Right atrium auricular region (tissue), 2 donors: ENCODE results near the gene ZFYVE19. TPM values are rescaled to one million over a fixed set of nuclear protein-coding genes. Genes with fewer than 3 reads are reported as not detected.

Source experiments
- DNase-seq: peaks from one replicate; pipeline ENCODE4 v3.0.0-alpha.2; 2019; ENCODE audit warnings: low spot score
- H3K27ac ChIP-seq, 2 donors: fragments of 200-600 bp; sonication (generic); 1 replicate in 1 of 2; 2 replicates in 1 of 2; pipeline ENCODE4 v1.5.1; 2016 to 2019
- H3K27me3 ChIP-seq, 2 donors: fragments of 200-600 bp; sonication (generic); one replicate each; pipeline versions ENCODE4 v1.5.1 to v1.6.0; 2017 to 2019
- H3K36me3 ChIP-seq: fragments of 200-600 bp; sonication (generic); one replicate; pipeline ENCODE4 v1.5.1; 2016
- H3K4me1 ChIP-seq, 2 donors: fragments of 200-600 bp; sonication (generic); one replicate each; pipeline versions ENCODE4 v1.5.1 to v1.6.0; 2017 to 2019
- H3K4me3 ChIP-seq, 2 donors: fragments of 200-600 bp; sonication (generic); 1 replicate in 1 of 2; 2 replicates in 1 of 2; pipeline ENCODE4 v1.5.1; 2017 to 2019; ENCODE audit warnings: mild to moderate bottlenecking in 1 of 2, moderate library complexity in 1 of 2
- H3K9me3 ChIP-seq, 2 donors: fragments of 200-600 bp; sonication (generic); one replicate each; pipeline ENCODE4 v1.5.1; 2019
- CTCF ChIP-seq, 2 donors: fragments of 200-600 bp; sonication (generic); IDR thresholded peaks; one replicate each; pipeline ENCODE4 v1.5.1; 2019; ENCODE audit warnings: antibody characterized with exemption in 2 of 2
- total RNA-seq, 2 donors: library from RNA; depleted of rRNA; stranded (reverse); fragments of >200 nt; gene quantifications; one replicate each; pipeline ENCODE4 v1.1.0, GENCODE V29; 2016

Gene ZFYVE19
- total RNA-seq, 2 donors from 2014 or later, result 10.1 to 14.8 TPM

GRCh38 chr15:40843261-40843884 is 36.5 kb downstream of the ZFYVE19 start:
- Histone ChIP-seq H3K27ac (no peak overlapping the region), H3K36me3 (no peaks in the 10 kb centered on the region), H3K9me3 (no peaks in the 10 kb centered on the region), H3K27me3 (peaks cover 0 to 6% of the 10 kb centered on the region in 2 donors), H3K4me3 (peak overlapping the region; percentile 27 to 48), H3K4me1 (peaks cover 0 to 19% of the 10 kb centered on the region in 2 donors)
- TF ChIP-seq CTCF (IDR thresholded peaks at IDR 0.05), result no peak
- DNase-seq, result no peak

- Histone ChIP-seq H3K27ac (no peak within 1 kb of the TSS), H3K4me1 (peaks cover 0 to 19% of the 10 kb centered on the region in 2 donors), H3K4me3 (peak within 1 kb of the TSS; percentile 27 to 48), H3K36me3 (no peaks in the 10 kb centered on the region), H3K27me3 (peaks cover 0 to 6% of the 10 kb centered on the region in 2 donors), H3K9me3 (no peaks in the 10 kb centered on the region)
- no peak for DNase-seq
- no peak for TF ChIP-seq CTCF (IDR thresholded peaks at IDR 0.05)
These were observed 37.2 kb downstream of the ZFYVE19 start, which contains the start of gene SPINT1 for GRCh38 chr15:40843885-40844695. TSS of gene SPINT1 (plus strand) at chr15:40844048. CDS start at chr15:40844555, 507 bp downstream.

DNA sequence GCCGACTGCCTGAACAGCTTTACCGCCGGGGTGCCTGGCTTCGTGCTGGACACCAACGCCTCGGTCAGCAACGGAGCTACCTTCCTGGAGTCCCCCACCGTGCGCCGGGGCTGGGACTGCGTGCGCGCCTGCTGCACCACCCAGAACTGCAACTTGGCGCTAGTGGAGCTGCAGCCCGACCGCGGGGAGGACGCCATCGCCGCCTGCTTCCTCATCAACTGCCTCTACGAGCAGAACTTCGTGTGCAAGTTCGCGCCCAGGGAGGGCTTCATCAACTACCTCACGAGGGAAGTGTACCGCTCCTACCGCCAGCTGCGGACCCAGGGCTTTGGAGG is 37.8 kb downstream of the ZFYVE19 start:
- no peak for DNase-seq
- Histone ChIP-seq H3K4me3 (peak overlapping the region; percentile 27 to 48), H3K27ac (no peak overlapping the region), H3K9me3 (no peaks in the 10 kb centered on the region), H3K27me3 (peaks cover 0 to 6% of the 10 kb centered on the region in 2 donors), H3K36me3 (no peaks in the 10 kb centered on the region), H3K4me1 (peaks cover 0 to 19% of the 10 kb centered on the region in 2 donors)
- TF ChIP-seq CTCF (IDR thresholded peaks at IDR 0.05), result no peak

DNA sequence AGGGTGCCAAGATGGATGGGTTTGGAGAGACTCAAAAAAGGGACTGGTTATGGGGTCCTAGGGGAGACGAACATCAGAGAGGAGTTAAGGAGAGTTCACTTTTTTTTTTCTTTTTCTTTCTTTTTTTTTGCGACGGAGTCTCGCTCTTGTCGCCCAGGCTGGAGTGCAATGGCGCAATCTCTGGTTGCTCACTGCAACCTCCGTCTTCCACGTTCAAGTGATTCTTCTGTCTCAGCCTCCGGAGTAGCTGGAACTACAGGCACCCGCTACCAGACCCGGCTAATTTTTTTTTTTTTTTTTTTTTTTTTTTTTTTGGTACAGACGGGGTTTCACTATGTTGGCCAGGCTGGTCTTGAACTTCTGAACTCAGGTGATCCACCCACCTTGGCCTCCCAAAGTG is 38.1 kb downstream of the ZFYVE19 start:
- H3K27me3 ChIP-seq, result peaks cover 0 to 6% of the 10 kb centered on the region in 2 donors
- DNase-seq, result no peak
- no peak for TF ChIP-seq CTCF (IDR thresholded peaks at IDR 0.05)

DNA sequence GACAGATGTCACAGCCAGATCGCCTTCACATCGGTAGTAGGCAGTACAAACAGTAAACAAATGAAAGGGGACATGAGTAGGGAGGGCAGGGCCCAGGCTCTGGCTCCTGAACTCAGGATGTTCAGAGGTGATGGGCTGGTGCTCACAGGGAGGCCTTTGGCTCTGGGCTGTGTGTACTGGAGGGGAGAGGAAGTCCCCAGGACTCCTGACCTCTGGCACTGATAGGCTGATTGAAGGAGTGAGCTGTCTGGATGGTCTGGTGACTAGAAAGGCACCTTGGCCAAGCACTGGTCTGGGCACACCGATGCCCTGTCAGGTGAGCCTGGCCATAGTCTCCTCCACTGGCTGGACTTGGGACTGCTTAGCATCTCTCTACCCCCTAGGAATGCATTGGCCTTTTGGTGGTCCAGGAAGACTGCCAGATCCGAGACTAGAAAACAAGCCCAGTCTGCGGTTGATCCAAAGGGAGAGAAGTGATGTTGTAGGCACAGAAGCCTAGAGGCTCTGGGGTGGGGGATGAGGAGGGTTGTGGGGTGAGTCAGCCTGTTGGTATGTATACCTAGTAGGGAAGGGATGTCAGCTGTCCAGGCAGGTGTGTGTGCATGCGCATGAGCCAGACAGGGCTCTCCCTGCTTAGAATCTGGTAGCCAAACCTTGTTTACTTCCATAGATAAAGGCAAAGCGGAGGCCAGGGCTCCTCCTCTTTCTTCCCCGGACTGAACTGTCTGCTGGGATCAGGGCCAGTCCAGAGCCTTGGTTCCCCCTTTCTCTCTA is 38.8 kb downstream of the ZFYVE19 start:
- TF ChIP-seq CTCF (IDR thresholded peaks at IDR 0.05), result no peak
- no peak overlapping the region for H3K4me3 ChIP-seq
- peaks cover 0 to 6% of the 10 kb centered on the region in 2 donors for H3K27me3 ChIP-seq

More for the DNA sequence above, 38.1 kb downstream of the ZFYVE19 start:
- H3K36me3 ChIP-seq, result no peaks in the 10 kb centered on the region
- no peaks in the 10 kb centered on the region for H3K9me3 ChIP-seq
- H3K4me1 ChIP-seq, result peaks cover 0 to 19% of the 10 kb centered on the region in 2 donors
- H3K4me3 ChIP-seq, result peak overlapping the region in 1 of 2 donors; percentile 48
- no peak overlapping the region for H3K27ac ChIP-seq

More for the DNA sequence above, 38.8 kb downstream of the ZFYVE19 start:
- Histone ChIP-seq H3K36me3 (no peaks in the 10 kb centered on the region), H3K9me3 (no peaks in the 10 kb centered on the region), H3K4me1 (peaks cover 0 to 19% of the 10 kb centered on the region in 2 donors), H3K27ac (no peak overlapping the region)
- no peak for DNase-seq
